RWPE1 (cell line): ENCODE results near the gene TMEM52.
A peak's percentile ranks its signal among the peaks of the same experiment; 100 is the strongest.

Experiments
- CTCF ChIA-PET: fragments of 350-600 bp; sonication (Branson Sonifier 250); formaldehyde crosslinking; extraction: SDS; loops from one replicate; lab custom pipeline; 2021; lab: Yijun Ruan, JAX
- POLR2A ChIA-PET: fragments of 400-600 bp; formaldehyde crosslinking; extraction: SDS; loops from one replicate; lab custom pipeline; 2020; ENCODE audit warnings: antibody characterized with exemption; ENCODE audit not compliant: low non-redundant PET; lab: Yijun Ruan, JAX
- DNase-seq: peaks from one replicate; pipeline ENCODE4 v3.0.0; 2012; ENCODE audit warnings: low spot score
- H3K27ac ChIP-seq: fragments of 450-650 bp; 2 replicates; pipeline ENCODE4 v1.5.1; 2017
- CTCF ChIP-seq: fragments of 450-650 bp; conservative IDR thresholded peaks from 2 replicates; pipeline ENCODE4 v1.5.1; 2017; ENCODE audit warnings: low read depth, mild to moderate bottlenecking

The TMEM52 gene

GRCh38 chr1:1906185-1907097, 12.6 kb downstream of the TMEM52 start:
- peak overlapping the region; percentile 91 for H3K27ac ChIP-seq
- TF ChIP-seq CTCF = peak; percentile 93
- DNase-seq = peak; percentile 78
- ChIA-PET CTCF (interaction anchor here (0.6 to 1.5 kb wide), 21 partner anchors 9 to 499 kb away, joined by 3 to 18 read pairs (median 3); no protein-coding TSS in a partner anchor), POLR2A (interaction anchor here (0.5 kb wide), 1 partner anchor 122 kb away, joined by 6 read pairs; no protein-coding TSS in a partner anchor)

- no peak overlapping the region for H3K27ac ChIP-seq
- no peak for DNase-seq
- ChIA-PET CTCF (no interaction called here), POLR2A (no interaction called here)
- TF ChIP-seq CTCF = no peak
These were observed 15.9 kb downstream of the TMEM52 start for GRCh38 chr1:1903224-1903623.

- DNase-seq = no peak
- no peak for TF ChIP-seq CTCF
- POLR2A ChIA-PET = no interaction called here
- CTCF ChIA-PET = interaction anchor here (0.5 kb wide), 1 partner anchor 311 kb away, joined by 4 read pairs; no protein-coding TSS in a partner anchor
- H3K27ac ChIP-seq = no peak overlapping the region
These were observed 17.3 kb downstream of the TMEM52 start for GRCh38 chr1:1901641-1902294.

GRCh38 chr1:1900883-1901640, 18.0 kb downstream of the TMEM52 start:
- DNase-seq = no peak
- H3K27ac ChIP-seq = no peak overlapping the region
- ChIA-PET CTCF (interaction anchor here (0.5 to 1.2 kb wide), 3 partner anchors 8 to 311 kb away, joined by 3 to 4 read pairs (median 3); no protein-coding TSS in a partner anchor), POLR2A (no interaction called here)
- no peak for TF ChIP-seq CTCF

- CTCF ChIA-PET = interaction anchor here (1.2 kb wide), 1 partner anchor 9 kb away, joined by 3 read pairs; no protein-coding TSS in a partner anchor
- H3K27ac ChIP-seq = no peak overlapping the region
- no peak for TF ChIP-seq CTCF
- POLR2A ChIA-PET = no interaction called here
- DNase-seq = no peak
These were observed 19.1 kb downstream of the TMEM52 start for GRCh38 chr1:1899967-1900327.
